Measurements from ENCODE around the gene DSG4.

The DSG4 gene

DNA sequence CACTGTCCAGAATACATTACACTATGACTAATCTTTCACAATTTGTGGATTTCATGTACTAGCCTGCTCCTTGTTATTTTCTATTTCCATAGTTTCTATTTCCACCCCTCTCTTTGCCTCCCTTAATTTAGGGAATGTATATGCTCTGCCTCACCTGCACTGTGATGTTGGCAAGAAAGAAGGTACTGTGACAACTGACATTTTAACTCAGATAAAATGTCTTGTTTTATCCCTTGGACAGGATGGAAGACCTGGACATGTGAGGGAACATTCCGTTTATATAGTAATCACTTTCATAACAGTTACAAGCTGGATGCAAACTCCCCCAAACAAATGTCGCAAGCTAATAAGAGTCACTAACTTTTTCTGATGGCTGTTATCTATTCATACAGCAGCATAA, 49.4 kb downstream of the DSG4 start:
- Histone ChIP-seq H3K36me3 (ENCODE audit: control insufficient read depth in 2 of 2, insufficient read depth in 1 of 2, low read length in 2 of 2) (no peaks in the 10 kb centered on the region), H3K9me3 (ENCODE audit: control insufficient read depth, insufficient read depth, low read depth, low read length) (no peaks in the 10 kb centered on the region), H3K4me3 (ENCODE audit: low read depth, low read length) (no peak overlapping the region), H3K4me1 (ENCODE audit: control insufficient read depth, insufficient read depth, low read length) (no peaks in the 10 kb centered on the region), H3K27ac (ENCODE audit: extremely low read depth, low read depth, low read length) (no peak overlapping the region)
- ChIA-PET CTCF (interaction anchor here (0.7 to 5.2 kb wide), 10 partner anchors 9 to 418 kb away, joined by 3 to 62 read pairs (median 6); no protein-coding TSS in a partner anchor), POLR2A (no interaction called here)
- no peak for TF ChIP-seq ZBTB7A (tag by site-specific recombination; IDR thresholded peaks at IDR 0.05; ENCODE audit: low read depth)
- TF ChIP-seq, protein P1, sequence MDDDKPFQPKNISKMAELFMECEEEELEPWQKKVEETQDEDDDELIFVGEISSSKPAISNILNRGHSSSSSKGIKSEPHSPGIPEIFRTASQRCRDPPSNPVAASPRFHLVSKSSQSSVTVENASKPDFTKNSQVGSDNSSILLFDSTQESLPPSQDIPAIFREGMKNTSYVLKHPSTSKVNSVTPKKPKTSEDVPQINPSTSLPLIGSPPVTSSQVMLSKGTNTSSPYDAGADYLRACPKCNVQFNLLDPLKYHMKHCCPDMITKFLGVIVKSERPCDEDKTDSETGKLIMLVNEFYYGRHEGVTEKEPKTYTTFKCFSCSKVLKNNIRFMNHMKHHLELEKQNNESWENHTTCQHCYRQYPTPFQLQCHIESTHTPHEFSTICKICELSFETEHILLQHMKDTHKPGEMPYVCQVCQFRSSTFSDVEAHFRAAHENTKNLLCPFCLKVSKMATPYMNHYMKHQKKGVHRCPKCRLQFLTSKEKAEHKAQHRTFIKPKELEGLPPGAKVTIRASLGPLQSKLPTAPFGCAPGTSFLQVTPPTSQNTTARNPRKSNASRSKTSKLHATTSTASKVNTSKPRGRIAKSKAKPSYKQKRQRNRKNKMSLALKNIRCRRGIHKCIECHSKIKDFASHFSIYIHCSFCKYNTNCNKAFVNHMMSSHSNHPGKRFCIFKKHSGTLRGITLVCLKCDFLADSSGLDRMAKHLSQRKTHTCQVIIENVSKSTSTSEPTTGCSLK (tag by site-specific recombination; IDR thresholded peaks at IDR 0.05) = no peak
- no peak for TF ChIP-seq TCF7L2 (IDR thresholded peaks at IDR 0.05; ENCODE audit: borderline replicate concordance, low read depth, low read length)
- no peak for TF ChIP-seq ZNF501 (tag by site-specific recombination; IDR thresholded peaks at IDR 0.05)
- TF ChIP-seq ZNF621 (tag by site-specific recombination; IDR thresholded peaks at IDR 0.05) = no peak
- TF ChIP-seq ZNF664 (tag by site-specific recombination; IDR thresholded peaks at IDR 0.05) = no peak
- no peak for TF ChIP-seq ZNF707 (tag by site-specific recombination; IDR thresholded peaks at IDR 0.05)
- TF ChIP-seq ZNF341 (tag by site-specific recombination; IDR thresholded peaks at IDR 0.05; ENCODE audit: low read depth) = no peak
- TF ChIP-seq ZBTB21 (tag by site-specific recombination; IDR thresholded peaks at IDR 0.05) = no peak
- no peak for TF ChIP-seq ZNF404 (tag by site-specific recombination; IDR thresholded peaks at IDR 0.05)
- no peak for TF ChIP-seq ZNF600 (tag by site-specific recombination; IDR thresholded peaks at IDR 0.05)
- TF ChIP-seq ZNF146 (tag by site-specific recombination; IDR thresholded peaks at IDR 0.05) = no peak
- TF ChIP-seq ZEB2 (tag by site-specific recombination; IDR thresholded peaks at IDR 0.05) = no peak
- no peak for TF ChIP-seq KLF10 (tag by site-specific recombination; IDR thresholded peaks at IDR 0.05)
- no peak for TF ChIP-seq ZNF266 (tag by site-specific recombination; IDR thresholded peaks at IDR 0.05; ENCODE audit: low read depth)
- TF ChIP-seq ZNF169 (tag by site-specific recombination; IDR thresholded peaks at IDR 0.05) = no peak
- no peak for TF ChIP-seq ZBTB8A (tag by site-specific recombination; IDR thresholded peaks at IDR 0.05)
- no peak for TF ChIP-seq HOXC10 (CRISPR knock-in tag; IDR thresholded peaks at IDR 0.05)
- no peak for TF ChIP-seq ZNF473 (tag by site-specific recombination; IDR thresholded peaks at IDR 0.05)
- no peak for TF ChIP-seq ZFP37 (tag by site-specific recombination; IDR thresholded peaks at IDR 0.05)

DNA sequence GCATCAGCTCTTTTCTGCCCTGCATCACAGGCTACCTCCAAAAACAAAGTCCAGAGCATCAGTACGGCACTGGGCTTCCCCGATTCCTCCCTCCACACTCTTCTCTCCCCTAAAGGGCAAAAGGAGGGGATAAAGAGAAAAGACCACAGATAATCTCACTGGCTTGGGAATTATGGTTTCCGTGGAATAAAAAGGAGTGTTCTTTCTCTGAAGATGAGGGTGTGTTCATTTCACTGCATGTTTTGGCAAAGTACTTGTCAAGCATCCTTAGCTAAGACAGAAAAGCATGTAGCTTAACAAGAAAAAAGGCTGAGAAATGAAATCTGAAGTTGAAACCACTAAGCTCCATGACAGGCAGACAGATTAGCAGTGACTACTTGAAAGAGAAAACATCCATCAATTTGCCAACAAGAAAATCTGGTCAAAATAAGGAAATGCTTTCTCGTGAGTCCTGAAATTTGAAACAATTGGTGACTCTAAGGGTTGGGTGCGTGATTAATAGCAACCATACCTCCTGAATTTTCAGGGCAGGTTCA, 50.4 kb downstream of the DSG4 start:
- Histone ChIP-seq H3K36me3 (ENCODE audit: control insufficient read depth in 2 of 2, insufficient read depth in 1 of 2, low read length in 2 of 2) (no peaks in the 10 kb centered on the region), H3K9me3 (ENCODE audit: control insufficient read depth, insufficient read depth, low read depth, low read length) (no peaks in the 10 kb centered on the region), H3K4me1 (ENCODE audit: control insufficient read depth, insufficient read depth, low read length) (no peaks in the 10 kb centered on the region), H3K27ac (ENCODE audit: extremely low read depth, low read depth, low read length) (no peak overlapping the region), H3K4me3 (ENCODE audit: low read depth, low read length) (no peak overlapping the region)
- ChIA-PET POLR2A (no interaction called here), CTCF (interaction anchor here (0.7 to 5.2 kb wide), 2 partner anchors 136 to 444 kb away, joined by 3 to 62 read pairs; no protein-coding TSS in a partner anchor)
- TF ChIP-seq BCL11B (tag by site-specific recombination; IDR thresholded peaks at IDR 0.05; ENCODE audit: low read depth) (no peak), SP3 (tag by site-specific recombination; IDR thresholded peaks at IDR 0.05) (no peak), ZNF155 (tag by site-specific recombination; IDR thresholded peaks at IDR 0.05) (no peak), ZEB2 (tag by site-specific recombination; IDR thresholded peaks at IDR 0.05) (no peak), ZNF514 (tag by site-specific recombination; IDR thresholded peaks at IDR 0.05) (no peak), ZNF37A (tag by site-specific recombination; IDR thresholded peaks at IDR 0.05) (no peak), ZNF529 (tag by site-specific recombination; IDR thresholded peaks at IDR 0.05; ENCODE audit: insufficient replicate concordance) (no peak), OSR2 (tag by site-specific recombination; IDR thresholded peaks at IDR 0.05) (no peak), ZNF366 (tag by site-specific recombination; conservative IDR thresholded peaks at IDR 0.05) (no peak), ZNF623 (tag by site-specific recombination; IDR thresholded peaks at IDR 0.05) (no peak)
- TF ChIP-seq, protein P2, sequence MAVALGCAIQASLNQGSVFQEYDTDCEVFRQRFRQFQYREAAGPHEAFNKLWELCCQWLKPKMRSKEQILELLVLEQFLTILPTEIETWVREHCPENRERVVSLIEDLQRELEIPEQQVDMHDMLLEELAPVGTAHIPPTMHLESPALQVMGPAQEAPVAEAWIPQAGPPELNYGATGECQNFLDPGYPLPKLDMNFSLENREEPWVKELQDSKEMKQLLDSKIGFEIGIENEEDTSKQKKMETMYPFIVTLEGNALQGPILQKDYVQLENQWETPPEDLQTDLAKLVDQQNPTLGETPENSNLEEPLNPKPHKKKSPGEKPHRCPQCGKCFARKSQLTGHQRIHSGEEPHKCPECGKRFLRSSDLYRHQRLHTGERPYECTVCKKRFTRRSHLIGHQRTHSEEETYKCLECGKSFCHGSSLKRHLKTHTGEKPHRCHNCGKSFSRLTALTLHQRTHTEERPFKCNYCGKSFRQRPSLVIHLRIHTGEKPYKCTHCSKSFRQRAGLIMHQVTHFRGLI (tag by site-specific recombination; IDR thresholded peaks at IDR 0.05) = no peak
- TF ChIP-seq, protein P3, sequence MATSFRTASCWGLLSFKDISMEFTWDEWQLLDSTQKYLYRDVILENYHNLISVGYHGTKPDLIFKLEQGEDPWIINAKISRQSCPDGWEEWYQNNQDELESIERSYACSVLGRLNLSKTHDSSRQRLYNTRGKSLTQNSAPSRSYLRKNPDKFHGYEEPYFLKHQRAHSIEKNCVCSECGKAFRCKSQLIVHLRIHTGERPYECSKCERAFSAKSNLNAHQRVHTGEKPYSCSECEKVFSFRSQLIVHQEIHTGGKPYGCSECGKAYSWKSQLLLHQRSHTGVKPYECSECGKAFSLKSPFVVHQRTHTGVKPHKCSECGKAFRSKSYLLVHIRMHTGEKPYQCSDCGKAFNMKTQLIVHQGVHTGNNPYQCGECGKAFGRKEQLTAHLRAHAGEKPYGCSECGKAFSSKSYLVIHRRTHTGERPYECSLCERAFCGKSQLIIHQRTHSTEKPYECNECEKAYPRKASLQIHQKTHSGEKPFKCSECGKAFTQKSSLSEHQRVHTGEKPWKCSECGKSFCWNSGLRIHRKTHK (tag by site-specific recombination; IDR thresholded peaks at IDR 0.05) = no peak
- TF ChIP-seq, protein P4, sequence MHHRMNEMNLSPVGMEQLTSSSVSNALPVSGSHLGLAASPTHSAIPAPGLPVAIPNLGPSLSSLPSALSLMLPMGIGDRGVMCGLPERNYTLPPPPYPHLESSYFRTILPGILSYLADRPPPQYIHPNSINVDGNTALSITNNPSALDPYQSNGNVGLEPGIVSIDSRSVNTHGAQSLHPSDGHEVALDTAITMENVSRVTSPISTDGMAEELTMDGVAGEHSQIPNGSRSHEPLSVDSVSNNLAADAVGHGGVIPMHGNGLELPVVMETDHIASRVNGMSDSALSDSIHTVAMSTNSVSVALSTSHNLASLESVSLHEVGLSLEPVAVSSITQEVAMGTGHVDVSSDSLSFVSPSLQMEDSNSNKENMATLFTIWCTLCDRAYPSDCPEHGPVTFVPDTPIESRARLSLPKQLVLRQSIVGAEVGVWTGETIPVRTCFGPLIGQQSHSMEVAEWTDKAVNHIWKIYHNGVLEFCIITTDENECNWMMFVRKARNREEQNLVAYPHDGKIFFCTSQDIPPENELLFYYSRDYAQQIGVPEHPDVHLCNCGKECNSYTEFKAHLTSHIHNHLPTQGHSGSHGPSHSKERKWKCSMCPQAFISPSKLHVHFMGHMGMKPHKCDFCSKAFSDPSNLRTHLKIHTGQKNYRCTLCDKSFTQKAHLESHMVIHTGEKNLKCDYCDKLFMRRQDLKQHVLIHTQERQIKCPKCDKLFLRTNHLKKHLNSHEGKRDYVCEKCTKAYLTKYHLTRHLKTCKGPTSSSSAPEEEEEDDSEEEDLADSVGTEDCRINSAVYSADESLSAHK (tag by site-specific recombination; IDR thresholded peaks at IDR 0.05) = no peak
